Right lobe of liver (tissue), 6 donors: ENCODE data around the gene ZNF532. TPM values are rescaled to one million over a fixed set of nuclear protein-coding genes. Genes with fewer than 3 reads are reported as not detected.
"Not testable (repeated sequence)": the region's sequence is repeated elsewhere in the genome, so short reads cannot be mapped to it uniquely, and the experiment has no call there.

ENCODE experiments used
- ATAC-seq, 4 donors: fragments of 200-7000 bp; cut with Tn5 transposase; one replicate each; pipeline ENCODE4 v1.9.1; 2020; ENCODE audit warnings: mild to moderate bottlenecking in 4 of 4, moderate library complexity in 4 of 4
- DNase-seq, 3 donors: peaks; one replicate each; pipeline ENCODE4 v3.0.0-alpha.2; 2020
- H3K27ac ChIP-seq, 3 donors: fragments of 200-600 bp; one replicate each; pipeline ENCODE4 v1.8.0; 2022
- H3K27me3 ChIP-seq, 2 donors: fragments of 200-600 bp; one replicate each; pipeline ENCODE4 v1.8.0; 2022
- H3K36me3 ChIP-seq, 4 donors: fragments of 200-600 bp; sonication (generic) in 1 of 4; one replicate each; pipeline versions ENCODE4 v1.5.1 to v1.8.0; 2017 to 2022; ENCODE audit warnings: control low read depth in 1 of 4
- H3K4me1 ChIP-seq, 4 donors: fragments of 200-600 bp; sonication (generic) in 1 of 4; one replicate each; pipeline versions ENCODE4 v1.5.1 to v1.8.0; 2017 to 2022; ENCODE audit warnings: control low read depth in 1 of 4
- H3K4me3 ChIP-seq, 3 donors: fragments of 200-600 bp; one replicate each; pipeline ENCODE4 v1.8.0; 2022
- H3K9me3 ChIP-seq, 4 donors: fragments of 200-600 bp; sonication (generic) in 1 of 4; one replicate each; pipeline versions ENCODE4 v1.5.1 to v1.8.0; 2017 to 2022; ENCODE audit warnings: control low read depth in 1 of 4
- CTCF ChIP-seq, 4 donors: fragments of 200-600 bp in 3 of 4; fragments of 450-650 bp in 1 of 4; IDR thresholded peaks; one replicate each; pipeline versions ENCODE4 v1.5.1 to v1.8.0; 2016 to 2022; ENCODE audit warnings: antibody characterized with exemption in 4 of 4, mild to moderate bottlenecking in 2 of 4
- POLR2A ChIP-seq: fragments of 450-650 bp; IDR thresholded peaks from one replicate; pipeline ENCODE4 v1.6.1; 2017; ENCODE audit warnings: antibody characterized with exemption, mild to moderate bottlenecking
- WGBS: methylation state at CpG from one replicate; pipeline ENCODE4 v1.1.6; 2018; ENCODE audit warnings: low coverage, low lambda C conversion rate; ENCODE audit not compliant: insufficient coverage; ENCODE audit errors: missing lambda C conversion rate; 5-methylcytosine and 5-hydroxymethylcytosine counted together
- intact Hi-C, 2 donors: fragments of 100-400 bp; cut with DNase I; formaldehyde crosslinking; loops; one replicate each; pipeline versions ENCODE4 v1.11.2 to v1.14.1; 2022
- total RNA-seq, 6 experiments: library from RNA; depleted of rRNA in 2 of 6; stranded (reverse); fragments of >200 nt in 2 of 6; fragmentation: NEBNext Ultra II Directional in 3 of 6; extraction: Animal tissue kit (Norgen Biotek cat#: 25700) in 3 of 6; gene quantifications; one replicate each; pipeline versions ENCODE4 v1.1.0 to v1.2.4, GENCODE V29; 2016 to 2023
- donor health status: DM: no; HTN: yes; CAD: no.
- donor health status: DM: no; HTN: no; CAD: no.
- donor health status: DM: no; HTN: no; CAD: no.
- donor health status: DM: no; HTN: yes; CAD: no.
- donor health status: DM: no; HTN: yes; CAD: no.

The ZNF532 gene
- total RNA-seq, 6 experiments from 2014 or later: 2.0 to 6.4 (median 3.2) TPM

GRCh38 chr18:58829263-58829662, 35.4 kb upstream of the ZNF532 start:
- H3K36me3 ChIP-seq: no peaks in the 10 kb centered on the region
- no peak overlapping the region for H3K27ac ChIP-seq
- no peak for TF ChIP-seq POLR2A
- TF ChIP-seq CTCF (IDR thresholded peaks at IDR 0.05): no peak
- no peak overlapping the region for H3K4me3 ChIP-seq
- no peaks in the 10 kb centered on the region for H3K9me3 ChIP-seq
- 83% methylated on average over 3 of the region's 3 CpGs for WGBS
- intact Hi-C loops: no loop called here
- no peak for DNase-seq
- no peaks in the 10 kb centered on the region for H3K4me1 ChIP-seq
- ATAC-seq: no peak
- H3K27me3 ChIP-seq: no peaks in the 10 kb centered on the region

- DNase-seq, ATAC-seq, H3K9me3 ChIP-seq, H3K27ac ChIP-seq, H3K4me1 ChIP-seq, H3K36me3 ChIP-seq, H3K4me3 ChIP-seq, H3K27me3 ChIP-seq, intact Hi-C loops: not testable (repeated sequence)
- WGBS: 90% methylated on average over 2 of the region's 3 CpGs
Observed at GRCh38 chr18:58829886-58830285, 34.8 kb upstream of the ZNF532 start.

DNA sequence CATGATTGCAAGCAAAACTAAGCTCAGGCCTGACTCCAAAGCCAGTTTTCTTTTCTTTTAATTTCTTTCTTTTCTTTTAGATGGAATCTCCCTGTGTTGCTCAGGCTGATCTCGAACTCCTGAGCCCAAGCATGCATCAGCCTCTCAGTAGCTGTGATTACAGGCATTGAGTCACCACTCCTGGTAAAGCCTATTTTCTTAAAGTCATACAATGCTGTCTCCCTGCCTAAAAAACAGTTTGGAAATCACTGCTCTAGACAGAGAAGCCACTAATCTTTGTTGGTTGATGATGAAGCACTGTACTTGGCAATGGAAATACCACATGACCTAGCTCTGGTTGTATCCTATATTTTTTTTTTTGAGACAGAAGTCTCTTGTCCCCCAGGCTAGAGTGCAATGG, 33.1 kb upstream of the ZNF532 start:
- H3K27me3 ChIP-seq: no peaks in the 10 kb centered on the region
- DNase-seq (no peak), ATAC-seq (no peak)
- H3K36me3 ChIP-seq: no peaks in the 10 kb centered on the region
- H3K9me3 ChIP-seq: no peaks in the 10 kb centered on the region
- intact Hi-C loops: no loop called here
- WGBS: 63% methylated on average over 1 of the region's 1 CpG
- no peak for TF ChIP-seq CTCF (IDR thresholded peaks at IDR 0.05)
- no peak for TF ChIP-seq POLR2A
- no peaks in the 10 kb centered on the region for H3K4me1 ChIP-seq
- no peak overlapping the region for H3K4me3 ChIP-seq
- H3K27ac ChIP-seq: no peak overlapping the region

- Histone ChIP-seq H3K4me1 (no peaks in the 10 kb centered on the region), H3K9me3 (no peaks in the 10 kb centered on the region), H3K4me3 (no peak overlapping the region), H3K36me3 (no peaks in the 10 kb centered on the region), H3K27ac (no peak overlapping the region), H3K27me3 (no peaks in the 10 kb centered on the region)
- TF ChIP-seq POLR2A (no peak), CTCF (IDR thresholded peaks at IDR 0.05) (no peak)
- DNase-seq (no peak), ATAC-seq (peak in 2 of 4 donors; percentile 20 to 21)
- 75% methylated on average over 2 of the region's 5 CpGs for WGBS
- intact Hi-C loops: no loop called here
Observed at GRCh38 chr18:58838165-58838860, 26.4 kb upstream of the ZNF532 start.

- H3K27me3 ChIP-seq: no peaks in the 10 kb centered on the region
- intact Hi-C loops: no loop called here
- no peaks in the 10 kb centered on the region for H3K4me1 ChIP-seq
- H3K4me3 ChIP-seq: no peak overlapping the region
- 54% methylated on average over 3 of the region's 6 CpGs for WGBS
- H3K36me3 ChIP-seq: no peaks in the 10 kb centered on the region
- TF ChIP-seq CTCF (IDR thresholded peaks at IDR 0.05): no peak
- TF ChIP-seq POLR2A: no peak
- DNase-seq (no peak), ATAC-seq (no peak)
- H3K9me3 ChIP-seq: no peaks in the 10 kb centered on the region
- H3K27ac ChIP-seq: no peak overlapping the region
Observed at GRCh38 chr18:58838946-58839345, 25.7 kb upstream of the ZNF532 start.
